Ectodermal cell (in vitro differentiated cells): ENCODE measurements around the gene TPM4.
A peak's percentile ranks its signal among the peaks of the same experiment; 100 is the strongest.
"Not testable (repeated sequence)": the region's sequence is repeated elsewhere in the genome, so short reads cannot be mapped to it uniquely, and the experiment has no call there.

Source experiments
- H3K27ac ChIP-seq: 2 replicates; pipeline ENCODE4 v1.7.0; 2013; ENCODE audit warnings: mild to moderate bottlenecking, low read depth, low read length; ENCODE audit not compliant: insufficient read depth, poor library complexity, severe bottlenecking
- H3K27me3 ChIP-seq: 2 replicates; pipeline ENCODE4 v1.7.0; 2013; ENCODE audit warnings: mild to moderate bottlenecking, low read length; ENCODE audit not compliant: insufficient read depth, control insufficient read depth, poor library complexity, severe bottlenecking
- H3K36me3 ChIP-seq: one replicate; pipeline ENCODE4 v1.7.0; 2013; ENCODE audit warnings: low read length; ENCODE audit not compliant: control insufficient read depth, insufficient read depth
- H3K4me1 ChIP-seq: one replicate; pipeline ENCODE4 v1.7.0; 2013; ENCODE audit warnings: low read length; ENCODE audit not compliant: control insufficient read depth, insufficient read depth
- H3K4me3 ChIP-seq: 2 replicates; pipeline ENCODE4 v1.7.0; 2013; ENCODE audit warnings: low read depth, low read length, control low read depth; ENCODE audit not compliant: insufficient read depth
- H3K9me3 ChIP-seq: 2 replicates; pipeline ENCODE4 v1.7.0; 2013; ENCODE audit warnings: mild to moderate bottlenecking, low read length, moderate library complexity; ENCODE audit not compliant: control insufficient read depth
- whole genome bisulfite sequencing, 2 experiments: methylation state at CpG; one replicate each; pipeline ENCODE4 v1.1.7; 2013; ENCODE audit warnings: missing lambda C conversion rate in 2 of 2; 5-methylcytosine and 5-hydroxymethylcytosine counted together

TPM4 gene

GRCh38 chr19:16096280-16096855 is 20.1 kb downstream of the TPM4 start:
- H3K4me3 ChIP-seq: no peak overlapping the region
- H3K4me1 ChIP-seq: no peaks in the 10 kb centered on the region
- WGBS, 2 experiments: 94 to 96% methylated on average over 10 of the region's 10 CpGs
- peaks cover 76% of the 10 kb centered on the region for H3K36me3 ChIP-seq
- no peak overlapping the region for H3K27ac ChIP-seq
- H3K9me3 ChIP-seq: no peaks in the 10 kb centered on the region
- no peaks in the 10 kb centered on the region for H3K27me3 ChIP-seq

GRCh38 chr19:16098416-16098768 is 22.1 kb downstream of the TPM4 start:
- peaks cover 69% of the 10 kb centered on the region for H3K36me3 ChIP-seq
- no peak overlapping the region for H3K4me3 ChIP-seq
- H3K27ac ChIP-seq: no peak overlapping the region
- no peaks in the 10 kb centered on the region for H3K9me3 ChIP-seq
- H3K27me3 ChIP-seq: no peaks in the 10 kb centered on the region
- WGBS, 2 experiments: 90 to 94% methylated on average over 6 of the region's 6 CpGs
- H3K4me1 ChIP-seq: no peaks in the 10 kb centered on the region

GRCh38 chr19:16098821-16099220 is 22.5 kb downstream of the TPM4 start:
- 93 to 98% methylated on average over 5 to 6 of the region's 6 CpGs for WGBS, 2 experiments
- H3K4me1 ChIP-seq: no peaks in the 10 kb centered on the region
- no peaks in the 10 kb centered on the region for H3K9me3 ChIP-seq
- H3K4me3 ChIP-seq: no peak overlapping the region
- no peak overlapping the region for H3K27ac ChIP-seq
- H3K27me3 ChIP-seq: no peaks in the 10 kb centered on the region
- H3K36me3 ChIP-seq: peaks cover 65% of the 10 kb centered on the region

GRCh38 chr19:16099314-16099965 is 23.1 kb downstream of the TPM4 start:
- not testable (repeated sequence) for H3K27me3 ChIP-seq, H3K4me1 ChIP-seq, H3K4me3 ChIP-seq, H3K9me3 ChIP-seq, H3K27ac ChIP-seq
- 91 to 93% methylated on average over 8 of the region's 8 CpGs for WGBS, 2 experiments
- peaks cover 59% of the 10 kb centered on the region for H3K36me3 ChIP-seq

GRCh38 chr19:16100524-16100923 is 24.2 kb downstream of the TPM4 start:
- Histone ChIP-seq H3K9me3 (no peaks in the 10 kb centered on the region), H3K36me3 (peaks cover 49% of the 10 kb centered on the region), H3K27ac (no peak overlapping the region), H3K27me3 (no peaks in the 10 kb centered on the region), H3K4me3 (no peak overlapping the region), H3K4me1 (no peaks in the 10 kb centered on the region)
- 96 to 98% methylated on average over 4 of the region's 4 CpGs for WGBS, 2 experiments

- WGBS, 2 experiments: 95 to 96% methylated on average over 6 of the region's 6 CpGs
- H3K27ac ChIP-seq: no peak overlapping the region
Measured at GRCh38 chr19:16104722-16105121, 28.4 kb downstream of the TPM4 start.

GRCh38 chr19:16106121-16106520 is 29.8 kb downstream of the TPM4 start:
- Histone ChIP-seq H3K27me3 (no peaks in the 10 kb centered on the region), H3K9me3 (no peaks in the 10 kb centered on the region), H3K4me3 (no peak overlapping the region), H3K36me3 (peaks cover 14% of the 10 kb centered on the region), H3K27ac (no peak overlapping the region), H3K4me1 (peaks cover 6% of the 10 kb centered on the region)
- WGBS, 2 experiments: 33 to 37% methylated on average over 3 of the region's 3 CpGs

More at GRCh38 chr19:16104722-16105121, 28.4 kb downstream of the TPM4 start:
- Histone ChIP-seq H3K9me3 (no peaks in the 10 kb centered on the region), H3K4me3 (no peak overlapping the region), H3K4me1 (peaks cover 6% of the 10 kb centered on the region), H3K36me3 (peaks cover 22% of the 10 kb centered on the region), H3K27me3 (no peaks in the 10 kb centered on the region)

GRCh38 chr19:16111160-16111908 is 35.0 kb downstream of the TPM4 start, which contains the start of gene RAB8A:
RAB8A (plus strand) TSS chr19:16111889; CDS start chr19:16111902, 13 bp downstream.
- WGBS, 2 experiments: 3% methylated on average over 80 to 81 of the region's 81 CpGs
- Histone ChIP-seq H3K27ac (no peak within 1 kb of the TSS), H3K4me1 (peaks cover 12% of the 10 kb centered on the region), H3K27me3 (no peaks in the 10 kb centered on the region), H3K4me3 (peak within 1 kb of the TSS; percentile 94), H3K9me3 (no peaks in the 10 kb centered on the region), H3K36me3 (no peaks in the 10 kb centered on the region)

GRCh38 chr19:16111909-16112752 is 35.8 kb downstream of the TPM4 start:
- Histone ChIP-seq H3K9me3 (no peaks in the 10 kb centered on the region), H3K27me3 (no peaks in the 10 kb centered on the region), H3K36me3 (no peaks in the 10 kb centered on the region), H3K4me3 (peak overlapping the region; percentile 94), H3K27ac (no peak overlapping the region), H3K4me1 (peaks cover 9% of the 10 kb centered on the region)
- WGBS, 2 experiments: 5 to 6% methylated on average over 36 to 37 of the region's 37 CpGs
